ENCODE data around the gene BARX1. TPM values are rescaled to one million over a fixed set of nuclear protein-coding genes. Genes with fewer than 3 reads are reported as not detected.

Gene BARX1
- total and polyA plus RNA-seq, 9 of the 15 experiments (the other 6 are each of a cell fraction or from before 2014, with no cell fraction given) = 0.11 to 0.14 TPM; not detected in 7

DNA sequence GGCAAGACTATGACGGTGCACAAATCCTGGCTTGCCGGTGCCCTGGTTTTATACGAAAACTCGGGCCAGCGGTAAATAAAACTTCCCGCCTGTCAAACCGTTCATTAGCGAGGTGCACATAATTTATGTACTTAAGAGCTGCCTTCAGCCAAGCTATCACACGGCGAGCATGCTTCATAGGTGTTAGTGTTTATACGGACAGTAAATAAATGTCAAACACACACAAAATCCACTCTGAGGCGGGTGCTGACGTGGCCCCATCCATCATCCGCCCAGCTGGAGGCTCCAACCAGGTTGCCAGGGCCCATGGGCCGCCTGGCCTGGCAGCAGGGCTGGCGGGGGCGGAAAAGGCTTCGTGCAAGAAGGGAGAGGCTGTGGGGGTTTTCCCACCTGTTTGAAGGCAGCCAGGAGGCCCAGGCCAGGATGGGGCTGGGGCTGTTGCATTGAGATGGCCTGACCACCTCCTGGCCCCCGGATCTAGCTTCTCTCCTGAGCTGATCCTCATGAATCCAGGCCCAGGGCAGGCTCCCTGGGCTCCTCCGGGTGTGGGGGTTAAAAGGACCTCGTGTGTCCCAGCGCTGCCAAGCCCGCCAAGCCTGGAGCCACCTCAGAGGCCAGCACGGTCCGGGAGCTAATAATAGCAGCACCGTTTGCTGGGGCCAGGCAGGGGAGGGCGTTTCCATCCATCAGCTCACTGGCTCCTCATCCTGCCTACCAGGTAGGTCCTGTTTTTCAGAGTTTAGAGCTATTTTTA, 43.2 kb downstream of the BARX1 start (continued):
- TF ChIP-seq, protein P1, sequence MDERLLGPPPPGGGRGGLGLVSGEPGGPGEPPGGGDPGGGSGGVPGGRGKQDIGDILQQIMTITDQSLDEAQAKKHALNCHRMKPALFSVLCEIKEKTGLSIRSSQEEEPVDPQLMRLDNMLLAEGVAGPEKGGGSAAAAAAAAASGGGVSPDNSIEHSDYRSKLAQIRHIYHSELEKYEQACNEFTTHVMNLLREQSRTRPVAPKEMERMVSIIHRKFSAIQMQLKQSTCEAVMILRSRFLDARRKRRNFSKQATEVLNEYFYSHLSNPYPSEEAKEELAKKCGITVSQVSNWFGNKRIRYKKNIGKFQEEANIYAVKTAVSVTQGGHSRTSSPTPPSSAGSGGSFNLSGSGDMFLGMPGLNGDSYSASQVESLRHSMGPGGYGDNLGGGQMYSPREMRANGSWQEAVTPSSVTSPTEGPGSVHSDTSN (CRISPR knock-in tag; IDR thresholded peaks at IDR 0.05; ENCODE audit: low read depth) = no peak
- TF ChIP-seq, protein P1 (tag; conservative IDR thresholded peaks at IDR 0.05; ENCODE audit: low read depth) = 0 out of 2 replicates have a peak, but pooled peaks have one; percentile 23
- TF ChIP-seq C11orf30 (IDR thresholded peaks at IDR 0.05; ENCODE audit: low read depth) (no peak), ZNF174 (CRISPR knock-in tag; IDR thresholded peaks at IDR 0.05) (no peak), PTBP1 (IDR thresholded peaks at IDR 0.05; ENCODE audit: low read depth, low read length) (no peak), CEBPG (CRISPR knock-in tag; IDR thresholded peaks at IDR 0.05) (no peak), CEBPG (tag; conservative IDR thresholded peaks at IDR 0.05 in 1 of 2, IDR thresholded peaks at IDR 0.05 in 1 of 2) (no peak)
- TF ChIP-seq, protein P2, sequence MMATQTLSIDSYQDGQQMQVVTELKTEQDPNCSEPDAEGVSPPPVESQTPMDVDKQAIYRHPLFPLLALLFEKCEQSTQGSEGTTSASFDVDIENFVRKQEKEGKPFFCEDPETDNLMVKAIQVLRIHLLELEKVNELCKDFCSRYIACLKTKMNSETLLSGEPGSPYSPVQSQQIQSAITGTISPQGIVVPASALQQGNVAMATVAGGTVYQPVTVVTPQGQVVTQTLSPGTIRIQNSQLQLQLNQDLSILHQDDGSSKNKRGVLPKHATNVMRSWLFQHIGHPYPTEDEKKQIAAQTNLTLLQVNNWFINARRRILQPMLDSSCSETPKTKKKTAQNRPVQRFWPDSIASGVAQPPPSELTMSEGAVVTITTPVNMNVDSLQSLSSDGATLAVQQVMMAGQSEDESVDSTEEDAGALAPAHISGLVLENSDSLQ (IDR thresholded peaks at IDR 0.05) = peak; percentile 18; the same call in 1 of the 2 replicates
- TF ChIP-seq, protein P3, sequence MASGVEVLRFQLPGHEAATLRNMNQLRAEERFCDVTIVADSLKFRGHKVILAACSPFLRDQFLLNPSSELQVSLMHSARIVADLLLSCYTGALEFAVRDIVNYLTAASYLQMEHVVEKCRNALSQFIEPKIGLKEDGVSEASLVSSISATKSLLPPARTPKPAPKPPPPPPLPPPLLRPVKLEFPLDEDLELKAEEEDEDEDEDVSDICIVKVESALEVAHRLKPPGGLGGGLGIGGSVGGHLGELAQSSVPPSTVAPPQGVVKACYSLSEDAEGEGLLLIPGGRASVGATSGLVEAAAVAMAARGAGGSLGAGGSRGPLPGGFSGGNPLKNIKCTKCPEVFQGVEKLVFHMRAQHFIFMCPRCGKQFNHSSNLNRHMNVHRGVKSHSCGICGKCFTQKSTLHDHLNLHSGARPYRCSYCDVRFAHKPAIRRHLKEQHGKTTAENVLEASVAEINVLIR (CRISPR knock-in tag; IDR thresholded peaks at IDR 0.05) = no peak
- TF ChIP-seq, protein P4, sequence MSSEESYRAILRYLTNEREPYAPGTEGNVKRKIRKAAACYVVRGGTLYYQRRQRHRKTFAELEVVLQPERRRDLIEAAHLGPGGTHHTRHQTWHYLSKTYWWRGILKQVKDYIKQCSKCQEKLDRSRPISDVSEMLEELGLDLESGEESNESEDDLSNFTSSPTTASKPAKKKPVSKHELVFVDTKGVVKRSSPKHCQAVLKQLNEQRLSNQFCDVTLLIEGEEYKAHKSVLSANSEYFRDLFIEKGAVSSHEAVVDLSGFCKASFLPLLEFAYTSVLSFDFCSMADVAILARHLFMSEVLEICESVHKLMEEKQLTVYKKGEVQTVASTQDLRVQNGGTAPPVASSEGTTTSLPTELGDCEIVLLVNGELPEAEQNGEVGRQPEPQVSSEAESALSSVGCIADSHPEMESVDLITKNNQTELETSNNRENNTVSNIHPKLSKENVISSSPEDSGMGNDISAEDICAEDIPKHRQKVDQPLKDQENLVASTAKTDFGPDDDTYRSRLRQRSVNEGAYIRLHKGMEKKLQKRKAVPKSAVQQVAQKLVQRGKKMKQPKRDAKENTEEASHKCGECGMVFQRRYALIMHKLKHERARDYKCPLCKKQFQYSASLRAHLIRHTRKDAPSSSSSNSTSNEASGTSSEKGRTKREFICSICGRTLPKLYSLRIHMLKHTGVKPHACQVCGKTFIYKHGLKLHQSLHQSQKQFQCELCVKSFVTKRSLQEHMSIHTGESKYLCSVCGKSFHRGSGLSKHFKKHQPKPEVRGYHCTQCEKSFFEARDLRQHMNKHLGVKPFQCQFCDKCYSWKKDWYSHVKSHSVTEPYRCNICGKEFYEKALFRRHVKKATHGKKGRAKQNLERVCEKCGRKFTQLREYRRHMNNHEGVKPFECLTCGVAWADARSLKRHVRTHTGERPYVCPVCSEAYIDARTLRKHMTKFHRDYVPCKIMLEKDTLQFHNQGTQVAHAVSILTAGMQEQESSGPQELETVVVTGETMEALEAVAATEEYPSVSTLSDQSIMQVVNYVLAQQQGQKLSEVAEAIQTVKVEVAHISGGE (CRISPR knock-in tag; IDR thresholded peaks at IDR 0.05) = 0 out of 6 replicates have a peak, but pooled peaks of 1 of the 3 experiments have one; percentile 24
